ENCODE data around the gene MIGA1.
"Not testable (repeated sequence)": the region's sequence is repeated elsewhere in the genome, so short reads cannot be mapped to it uniquely, and the experiment has no call there.

The MIGA1 gene

DNA sequence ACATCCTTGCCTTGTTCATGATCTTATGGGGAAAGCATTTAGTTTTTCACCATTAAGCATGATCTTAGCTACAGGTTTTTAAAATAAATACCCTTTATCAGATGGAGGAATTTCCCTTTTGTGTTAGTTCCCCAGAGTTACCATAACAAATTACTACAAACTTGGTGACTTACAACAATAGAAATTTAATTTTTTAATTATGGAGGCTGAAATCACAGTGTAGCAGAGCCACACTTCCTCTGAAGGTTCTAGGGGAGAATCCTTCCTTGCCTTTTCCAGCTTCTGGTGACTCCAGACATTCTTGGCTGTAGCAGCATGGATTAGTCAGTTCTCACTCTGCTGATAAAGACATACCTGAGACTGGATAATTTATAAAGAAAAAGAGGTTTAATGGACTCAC, 18.5 kb downstream of the MIGA1 start:
- ChIA-PET CTCF (interaction anchor here (1.2 to 2.6 kb wide), 3 partner anchors 9 to 14 kb away, joined by 3 to 11 read pairs (median 3); no protein-coding TSS in a partner anchor), POLR2A (no interaction called here)
- no peak for DNase-seq (ENCODE audit: extremely low spot score)
- no peak for TF ChIP-seq CTCF (IDR thresholded peaks at IDR 0.05; ENCODE audit: control extremely low read depth, extremely low read depth, low read depth, missing control alignments)

- no peak for DNase-seq (ENCODE audit: extremely low spot score)
- POLR2A ChIA-PET: no interaction called here
- no peak for TF ChIP-seq CTCF (IDR thresholded peaks at IDR 0.05; ENCODE audit: control extremely low read depth, extremely low read depth, low read depth, missing control alignments)
- CTCF ChIA-PET: no interaction called here
Measured at GRCh38 chr1:77802026-77802425, 22.6 kb downstream of the MIGA1 start.

- DNase-seq (ENCODE audit: extremely low spot score): no peak
- ChIA-PET CTCF (no interaction called here), POLR2A (no interaction called here)
- no peak for TF ChIP-seq CTCF (IDR thresholded peaks at IDR 0.05; ENCODE audit: control extremely low read depth, extremely low read depth, low read depth, missing control alignments)
Measured at GRCh38 chr1:77803371-77803770, 23.9 kb downstream of the MIGA1 start.

DNA sequence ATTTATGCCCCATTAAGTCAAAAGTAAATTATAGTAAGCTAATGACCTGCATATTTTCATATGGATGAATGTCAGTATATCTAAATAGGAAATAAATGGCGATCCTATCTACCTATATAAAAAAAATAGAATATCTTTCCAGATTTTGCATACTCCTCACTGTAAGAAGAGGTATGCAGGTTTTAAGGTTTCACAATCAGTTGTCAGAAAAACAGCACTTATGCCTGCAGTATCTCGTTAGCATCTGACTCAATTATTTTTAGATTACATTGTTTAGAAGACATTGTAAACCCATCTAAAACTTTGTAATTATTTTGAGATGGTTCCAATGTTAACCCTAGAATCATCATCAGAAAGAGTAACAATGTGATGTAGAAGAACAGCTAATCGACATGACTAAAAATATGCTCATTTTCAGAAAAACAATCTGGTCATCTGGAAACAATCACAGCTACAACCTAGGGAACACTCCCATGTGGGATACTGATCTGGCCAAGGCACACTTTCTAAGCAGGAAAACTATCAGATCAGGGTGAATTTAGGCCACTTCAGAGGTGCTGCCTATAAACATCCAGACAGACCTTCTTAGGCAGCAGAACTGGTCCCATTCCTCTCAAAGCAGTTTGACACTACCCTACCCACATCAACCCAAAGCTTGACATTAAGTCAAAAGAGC, 30.5 kb downstream of the MIGA1 start:
- CTCF ChIA-PET: interaction anchor here (1.4 kb wide), 1 partner anchor 53 kb away, joined by 3 read pairs; no protein-coding TSS in a partner anchor
- POLR2A ChIA-PET; DNase-seq (ENCODE audit: extremely low spot score): not testable (repeated sequence)

GRCh38 chr1:77811589-77811988, 32.1 kb downstream of the MIGA1 start:
- POLR2A ChIA-PET; DNase-seq (ENCODE audit: extremely low spot score): not testable (repeated sequence)
- CTCF ChIA-PET: interaction anchor here (1.2 to 2.4 kb wide), 4 partner anchors 10 to 23 kb away, joined by 3 to 11 read pairs (median 4); no protein-coding TSS in a partner anchor

- CTCF ChIA-PET: interaction anchor here (2.1 to 4.9 kb wide), 2 partner anchors 8 to 149 kb away, joined by 4 to 18 read pairs; no protein-coding TSS in a partner anchor
- POLR2A ChIA-PET: no interaction called here
- no peak for TF ChIP-seq CTCF (IDR thresholded peaks at IDR 0.05; ENCODE audit: control extremely low read depth, extremely low read depth, low read depth, missing control alignments)
- no peak for DNase-seq (ENCODE audit: extremely low spot score)
Measured at GRCh38 chr1:77817368-77818209, 38.1 kb downstream of the MIGA1 start.

GRCh38 chr1:77820121-77820520, 40.7 kb downstream of the MIGA1 start:
- CTCF ChIA-PET: interaction anchor here (0.7 kb wide), 1 partner anchor 15 kb away, joined by 3 read pairs; no protein-coding TSS in a partner anchor
- POLR2A ChIA-PET: interaction anchor here (0.6 kb wide), 1 partner anchor 68 kb away, joined by 4 read pairs; no protein-coding TSS in a partner anchor
- TF ChIP-seq CTCF (IDR thresholded peaks at IDR 0.05; ENCODE audit: control extremely low read depth, extremely low read depth, low read depth, missing control alignments): no peak
- no peak for DNase-seq (ENCODE audit: extremely low spot score)
